Right renal cortex interstitium (tissue), 3 donors: ENCODE data around the gene CDK4. TPM values are rescaled to one million over a fixed set of nuclear protein-coding genes. Genes with fewer than 3 reads are reported as not detected.
"Not testable (repeated sequence)": the region's sequence is repeated elsewhere in the genome, so short reads cannot be mapped to it uniquely, and the experiment has no call there.

Experiments
- DNase-seq, 3 donors: peaks; one replicate each; pipeline ENCODE4 v3.0.0-alpha.2; 2013; ENCODE audit warnings: low read depth in 3 of 3, low spot score in 2 of 3
- polyA plus RNA-seq, 3 donors: library from polyadenylated mRNA; unstranded; fragments of 120-200 nt; gene quantifications; one replicate each; pipeline ENCODE4 v1.2.1, GENCODE V29; 2013; ENCODE audit not compliant: insufficient read length in 3 of 3

Gene CDK4
- polyA plus RNA-seq, 3 donors, result 219 to 251 (median 232) TPM

DNA sequence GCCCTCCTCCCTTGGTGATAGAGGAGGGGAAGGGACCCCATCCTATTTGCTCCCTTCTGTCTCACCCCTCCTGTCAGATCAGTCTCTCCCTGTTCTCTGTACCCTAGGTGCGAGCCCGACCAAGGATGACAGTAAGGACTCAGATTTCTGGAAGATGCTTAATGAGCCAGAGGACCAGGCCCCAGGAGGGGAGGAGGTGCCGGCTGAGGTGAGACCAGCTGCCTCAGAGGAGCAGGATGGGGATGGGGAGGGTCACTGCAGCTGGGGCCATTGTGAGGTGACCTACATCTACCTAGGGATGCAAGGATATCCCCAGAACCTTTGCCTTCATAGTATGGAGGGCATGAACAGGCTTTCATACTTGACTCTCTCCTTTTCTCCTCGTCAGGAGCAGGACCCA lies 35.8 kb downstream of the CDK4 start:
- no peak for DNase-seq

DNA sequence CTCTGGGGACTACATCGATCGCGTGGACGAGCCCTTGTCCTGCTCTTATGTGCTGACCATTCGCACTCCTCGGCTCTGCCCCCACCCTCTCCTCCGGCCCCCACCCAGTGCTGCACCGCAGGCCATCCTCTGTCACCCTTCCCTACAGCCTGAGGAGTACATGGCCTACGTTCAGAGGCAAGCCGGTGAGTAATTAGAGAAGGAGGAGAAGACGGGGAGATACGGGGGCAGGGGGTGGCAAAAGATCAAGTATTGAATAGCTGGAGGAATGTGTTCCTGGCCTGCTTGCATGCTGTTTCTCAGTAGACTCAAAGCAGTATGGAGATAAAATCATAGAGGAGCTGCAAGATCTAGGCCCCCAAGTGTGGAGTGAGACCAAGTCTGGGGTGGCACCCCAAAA lies 36.3 kb downstream of the CDK4 start:
- DNase-seq, result no peak

DNA sequence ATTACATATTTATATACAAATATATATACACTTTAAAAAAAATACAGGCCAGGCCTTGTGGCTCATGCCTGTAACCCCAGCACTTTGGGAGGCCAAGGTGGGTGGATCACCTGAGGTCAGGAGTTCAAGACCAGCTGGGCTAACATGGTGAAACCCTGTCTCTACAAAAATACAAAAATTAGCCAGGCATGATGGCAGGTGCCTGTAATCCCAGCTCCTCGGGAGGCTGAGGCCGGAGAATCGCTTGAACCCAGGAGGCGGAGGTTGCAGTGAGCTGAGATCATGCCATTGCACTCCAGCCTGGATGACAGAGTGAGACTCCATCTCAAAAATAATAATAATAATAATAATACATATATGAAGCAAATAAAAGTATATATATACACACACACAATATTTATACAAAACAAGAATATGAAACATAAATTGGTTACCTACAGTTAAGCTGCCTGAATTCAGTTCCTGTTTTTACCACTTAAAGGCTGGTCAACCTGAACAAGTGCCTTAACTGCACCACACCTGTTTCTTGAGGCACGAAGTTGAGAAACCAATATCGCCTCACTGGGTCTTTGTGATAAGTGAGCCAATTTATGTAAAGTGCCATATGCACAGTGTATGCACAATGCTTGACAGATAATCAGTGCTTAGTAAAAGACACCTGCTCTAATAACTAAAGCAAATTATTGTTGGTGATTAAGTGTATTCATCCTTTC lies 36.9 kb downstream of the CDK4 start:
- DNase-seq, result not testable (repeated sequence)

DNA sequence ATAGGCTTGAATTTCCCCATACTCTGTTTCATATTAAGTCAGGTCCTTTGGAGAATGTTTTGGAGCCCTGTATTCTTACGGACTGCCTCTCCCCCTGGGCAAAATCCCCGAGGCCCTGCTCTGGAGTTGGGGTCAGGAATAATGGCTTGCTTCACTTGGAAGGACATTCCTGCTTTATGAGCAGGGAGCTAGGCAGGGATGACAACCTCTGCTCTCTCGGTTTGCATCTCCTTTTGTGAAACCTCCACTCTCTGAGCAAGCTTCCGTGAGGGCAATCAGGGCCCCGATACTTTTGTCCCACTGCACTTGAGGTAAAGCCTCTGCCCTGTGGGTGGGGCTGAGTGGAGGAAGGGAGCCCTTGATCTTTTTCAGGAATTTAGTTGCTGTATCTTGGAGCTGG lies 38.9 kb downstream of the CDK4 start:
- no peak for DNase-seq

DNA sequence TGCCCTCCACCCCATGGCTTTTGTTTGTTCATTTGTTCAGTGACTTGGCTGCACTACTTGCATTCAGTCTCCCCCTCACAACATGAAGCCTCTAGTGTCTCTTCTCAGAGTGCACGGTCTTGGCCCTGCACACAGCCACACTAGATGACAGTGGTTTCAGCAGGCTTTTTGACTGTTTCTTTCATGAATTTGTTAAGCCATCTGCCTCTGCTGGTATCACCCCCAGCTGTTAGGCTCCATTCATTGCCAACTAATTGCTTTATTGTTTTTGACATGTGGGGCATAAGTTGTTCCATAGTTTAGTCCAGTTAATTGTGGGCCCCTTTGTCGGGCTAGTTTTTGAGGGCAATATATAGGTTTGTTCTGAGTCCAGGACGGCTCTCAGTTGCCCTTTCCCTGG lies 39.4 kb downstream of the CDK4 start:
- DNase-seq, result no peak

DNA sequence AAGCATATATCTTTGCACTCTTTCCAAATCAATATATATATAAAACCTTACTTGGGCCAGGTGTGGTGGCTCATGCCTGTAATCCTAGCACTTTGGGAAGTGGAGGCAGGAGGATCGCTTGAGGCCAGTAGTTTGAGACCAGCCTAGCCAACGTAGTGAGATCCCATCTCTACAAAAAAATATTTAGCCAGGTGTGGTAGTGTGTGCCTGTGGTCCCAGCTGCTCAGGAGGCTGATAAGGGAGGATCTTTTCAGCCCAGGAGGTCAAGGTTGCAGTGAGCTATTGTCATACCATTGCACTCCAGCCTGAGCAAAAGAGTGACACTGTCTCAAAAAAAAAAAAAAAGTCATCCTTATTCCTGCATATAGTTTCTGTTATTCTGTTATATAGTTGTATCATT lies 43.8 kb downstream of the CDK4 start:
- DNase-seq, result no peak

DNA sequence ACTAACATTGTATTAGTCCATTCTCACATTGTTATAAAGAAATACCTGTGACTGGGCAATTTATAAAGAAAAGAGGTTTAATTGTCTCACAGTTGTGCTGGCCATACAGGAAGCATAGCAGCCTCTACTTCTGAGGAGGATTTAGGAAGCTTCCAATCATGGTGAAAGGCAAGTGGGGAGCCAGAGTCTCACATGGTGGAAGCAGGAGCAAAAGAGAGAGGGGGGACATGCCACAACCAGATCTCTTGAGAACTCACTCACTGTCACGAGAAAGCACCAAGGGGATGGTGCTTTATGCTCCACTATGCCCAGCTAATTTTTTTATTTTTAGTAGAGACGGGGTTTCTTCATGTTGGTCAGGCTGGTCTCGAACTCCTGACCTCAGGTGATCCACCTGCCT lies 44.9 kb downstream of the CDK4 start:
- DNase-seq, result no peak

DNA sequence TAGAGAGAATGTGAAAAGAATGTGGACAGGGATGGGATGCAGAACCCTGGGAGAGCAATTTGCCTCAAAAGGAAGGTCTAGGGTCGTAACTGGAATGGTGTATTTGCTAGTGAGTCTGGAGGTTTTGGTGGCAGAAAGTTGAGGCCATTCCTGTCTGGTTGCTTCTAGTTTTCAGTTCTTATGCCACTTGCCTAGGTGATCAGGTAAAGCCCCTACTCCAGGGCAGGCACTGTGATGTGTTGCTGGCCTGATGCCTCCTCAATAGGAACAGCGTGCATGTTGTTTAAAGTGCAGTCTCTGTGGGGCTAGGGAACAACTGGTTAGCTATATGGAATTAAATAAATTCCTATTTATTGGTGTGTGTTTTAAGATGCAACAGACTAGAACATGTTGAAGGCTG lies 51.8 kb downstream of the CDK4 start:
- DNase-seq, result no peak

- DNase-seq, result no peak
Observed at GRCh38 chr12:57698414-57698813, 53.7 kb downstream of the CDK4 start.

Other genes with a start within 250 kb of the CDK4 start
- 10 to 100 TPM; 33.8 to 35.7 (median 35.3) TPM for gene DDIT3, start 231.8 kb downstream of the CDK4 start, polyA plus RNA-seq
- gene MBD6, start 229.5 kb downstream of the CDK4 start, polyA plus RNA-seq, result 10 to 100 TPM; 36.8 to 44.8 (median 41.6) TPM
- 100 to 1,000 TPM; 163 to 179 (median 165) TPM for gene DCTN2, start 205.1 kb downstream of the CDK4 start, polyA plus RNA-seq
- under 1 TPM; 0.31 to 0.39 (median 0.32) TPM for gene KIF5A, start 202.3 kb downstream of the CDK4 start, polyA plus RNA-seq
- gene PIP4K2C, start 161.1 kb downstream of the CDK4 start, polyA plus RNA-seq, result 10 to 100 TPM; 43.6 to 47.5 (median 44.8) TPM
- 10 to 100 TPM; 44.4 to 51.8 (median 47.0) TPM for gene DTX3, start 147.5 kb downstream of the CDK4 start, polyA plus RNA-seq
- gene ARHGEF25, start 140.9 kb downstream of the CDK4 start, polyA plus RNA-seq, result 10 to 100 TPM; 26.7 to 31.4 (median 27.8) TPM
- under 1 TPM; 0.37 to 0.75 (median 0.64) TPM for gene B4GALNT1, start 119.1 kb downstream of the CDK4 start, polyA plus RNA-seq
- 100 to 1,000 TPM; 225 to 234 (median 233) TPM for gene OS9, start 58.2 kb downstream of the CDK4 start, polyA plus RNA-seq
- gene AGAP2, start 13.6 kb downstream of the CDK4 start, polyA plus RNA-seq, result 1 to 10 TPM in 2 of 3 donors, under 1 TPM in 1; 0.68 to 1.9 (median 1.2) TPM
- gene TSPAN31, start 7.3 kb downstream of the CDK4 start, polyA plus RNA-seq, result 100 to 1,000 TPM in 2 of 3 donors, 10 to 100 TPM in 1; 97.4 to 110 (median 109) TPM
- 10 to 100 TPM; 15.6 to 18.0 (median 15.6) TPM for gene MARCHF9, start 2.8 kb upstream of the CDK4 start, polyA plus RNA-seq
- gene CYP27B1, start 14.8 kb upstream of the CDK4 start, polyA plus RNA-seq, result 1 to 10 TPM in 1 of 3 donors, under 1 TPM in 2; 0.80 to 1.0 (median 0.82) TPM
- gene METTL1, start 19.8 kb upstream of the CDK4 start, polyA plus RNA-seq, result 10 to 100 TPM; 31.6 to 33.1 (median 33.0) TPM
- 10 to 100 TPM; 10.1 to 12.5 (median 11.7) TPM for gene EEF1AKMT3, start 20.3 kb upstream of the CDK4 start, polyA plus RNA-seq
- 10 to 100 TPM; 36.3 to 45.5 (median 42.2) TPM for gene TSFM, start 30.5 kb upstream of the CDK4 start, polyA plus RNA-seq
- 1 to 10 TPM; 7.3 to 7.7 (median 7.4) TPM for gene AVIL, start 66.4 kb upstream of the CDK4 start, polyA plus RNA-seq
- 100 to 1,000 TPM; 258 to 263 (median 262) TPM for gene CTDSP2, start 94.4 kb upstream of the CDK4 start, polyA plus RNA-seq
- 10 to 100 TPM in 2 of 3 donors, 1 to 10 TPM in 1; 8.5 to 13.3 (median 12.8) TPM for gene ATP23, start 189.3 kb upstream of the CDK4 start, polyA plus RNA-seq